ENCODE results near the gene ZNF235. TPM values are rescaled to one million over a fixed set of nuclear protein-coding genes. Genes with fewer than 3 reads are reported as not detected.

The ZNF235 gene
- total and polyA plus RNA-seq, 2 of the 8 experiments (the other 6 are each of a cell fraction or from before 2014, with no cell fraction given), result 2.0 to 5.3 TPM

DNA sequence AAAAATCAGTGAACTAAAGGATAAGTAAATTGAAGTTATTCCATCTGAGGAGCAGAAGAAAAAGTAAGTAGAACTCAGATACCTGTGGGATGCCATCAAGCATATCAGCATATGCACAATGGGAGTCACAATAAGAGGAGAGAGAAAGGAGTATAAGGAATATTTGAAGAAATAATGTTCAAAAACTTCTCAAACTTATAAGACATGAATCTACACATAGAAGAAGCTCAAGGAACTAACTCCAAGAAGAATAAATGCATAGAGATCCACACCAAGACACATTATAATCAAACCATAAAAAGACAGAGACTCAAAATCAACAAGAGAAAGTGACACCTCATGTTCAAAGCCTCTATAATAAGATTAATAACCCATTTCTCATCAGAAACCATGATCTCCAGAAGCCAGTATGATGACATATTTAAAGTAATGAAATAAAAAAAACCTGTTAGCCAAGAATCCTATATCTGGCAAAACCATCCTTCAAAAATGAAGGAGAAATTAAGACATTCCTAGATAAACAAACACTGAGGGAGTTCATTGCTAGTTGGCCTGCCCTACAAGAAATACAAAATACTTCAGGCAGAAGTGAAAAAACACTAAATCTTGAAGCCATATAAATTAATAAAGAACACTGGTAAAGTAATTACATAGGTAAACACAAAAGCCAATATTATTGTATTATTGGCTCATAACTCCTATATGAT is 49.0 kb downstream of the ZNF235 start:
- H3K56ac ChIP-seq (replicated peaks; ENCODE audit: insufficient read length, low read depth, low read length), result no peak overlapping the region
- no peak overlapping the region for H3K23ac ChIP-seq (ENCODE audit: insufficient read length)
- H2BK120ac ChIP-seq (replicated peaks; ENCODE audit: low read depth, low read length), result no peak overlapping the region
- ChIA-PET CTCF (ENCODE audit: partially characterized antibody) (no interaction called here), POLR2A (ENCODE audit: partially characterized antibody) (no interaction called here)
- H3K79me1 ChIP-seq (ENCODE audit: low read depth, low read length), result no peaks in the 10 kb centered on the region
- no peak overlapping the region for H3K4me3 ChIP-seq (ENCODE audit: extremely low read depth in 1 of 4, insufficient read depth in 2 of 4, low read depth in 3 of 4, low read length in 4 of 4)
- H3K9ac ChIP-seq (replicated peaks in 1 of 4; ENCODE audit: extremely low read depth in 1 of 4, low read depth in 3 of 4, low read length in 3 of 4), result no peak overlapping the region
- no peak overlapping the region for H4K8ac ChIP-seq (ENCODE audit: extremely low read depth, insufficient read depth, low read length)
- H3K4me2 ChIP-seq (ENCODE audit: insufficient read depth in 1 of 2, low read depth in 2 of 2, low read length in 2 of 2), result no peak overlapping the region
- no peak overlapping the region for H2BK5ac ChIP-seq (ENCODE audit: low read depth, low read length)
- H2AK5ac ChIP-seq (ENCODE audit: low read depth, low read length), result no peak overlapping the region
- H3K79me2 ChIP-seq (ENCODE audit: control insufficient read depth in 1 of 2, insufficient read depth in 2 of 2, low read length in 2 of 2), result no peaks in the 10 kb centered on the region
- FAIRE-seq (no peak), DNase-seq (ENCODE audit: low read depth in 1 of 2, low spot score in 2 of 2) (no peak)
- peaks cover 0 to 3% (median under 1%) of the 10 kb centered on the region in 4 experiments; a peak in 1 of 7 replicates for H3K4me1 ChIP-seq (replicated peaks in 1 of 4; ENCODE audit: control insufficient read depth in 3 of 4, insufficient read depth in 4 of 4, low read length in 3 of 4)
- H3K18ac ChIP-seq (ENCODE audit: extremely low read depth, low read length), result no peak overlapping the region
- H3K23me2 ChIP-seq (ENCODE audit: low read depth, low read length), result peaks cover 8% of the 10 kb centered on the region
- no peaks in the 10 kb centered on the region for H4K20me1 ChIP-seq (replicated peaks in 1 of 2; ENCODE audit: control insufficient read depth in 1 of 2, insufficient read depth in 2 of 2, low read length in 2 of 2)
- no peaks in the 10 kb centered on the region for H3K27me3 ChIP-seq (replicated peaks in 1 of 4; ENCODE audit: control insufficient read depth in 3 of 4, extremely low read depth in 1 of 4, insufficient read depth in 3 of 4, low read length in 3 of 4)
- peaks cover 24 to 31% of the 10 kb centered on the region in 2 experiments for H3K9me3 ChIP-seq (ENCODE audit: insufficient read depth in 2 of 2, low read depth in 1 of 2, low read length in 1 of 2)
- no peak overlapping the region for H3K4ac ChIP-seq (replicated peaks; ENCODE audit: insufficient read length, low read depth, low read length)
- no peak overlapping the region for H4K91ac ChIP-seq (replicated peaks; ENCODE audit: insufficient read length, low read length)
- no peak overlapping the region for H3K27ac ChIP-seq (ENCODE audit: low read depth, low read length)
- no peak overlapping the region for H2BK12ac ChIP-seq (ENCODE audit: low read depth, low read length)
- TF ChIP-seq ASH2L (IDR thresholded peaks at IDR 0.05; ENCODE audit: low read length), result no peak
- TF ChIP-seq, protein P1, sequence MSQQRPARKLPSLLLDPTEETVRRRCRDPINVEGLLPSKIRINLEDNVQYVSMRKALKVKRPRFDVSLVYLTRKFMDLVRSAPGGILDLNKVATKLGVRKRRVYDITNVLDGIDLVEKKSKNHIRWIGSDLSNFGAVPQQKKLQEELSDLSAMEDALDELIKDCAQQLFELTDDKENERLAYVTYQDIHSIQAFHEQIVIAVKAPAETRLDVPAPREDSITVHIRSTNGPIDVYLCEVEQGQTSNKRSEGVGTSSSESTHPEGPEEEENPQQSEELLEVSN (IDR thresholded peaks at IDR 0.05), result no peak
- H2AFZ ChIP-seq (ENCODE audit: low read length), result no peak overlapping the region
- H3K14ac ChIP-seq (ENCODE audit: insufficient read length), result no peak overlapping the region
- no peak overlapping the region for H2BK20ac ChIP-seq (ENCODE audit: low read length)
- H4K5ac ChIP-seq (ENCODE audit: insufficient read length, low read depth, low read length), result no peak overlapping the region
- H2BK15ac ChIP-seq (ENCODE audit: low read length), result no peak overlapping the region
- no peaks in the 10 kb centered on the region for H3K36me3 ChIP-seq (ENCODE audit: control insufficient read depth in 2 of 4, insufficient read depth in 4 of 4, low read length in 3 of 4)
